Putamen (tissue), 1 donor: ENCODE measurements around the gene MEIS3.
A peak's percentile ranks its signal among the peaks of the same experiment; 100 is the strongest.

Source experiments
- DNase-seq: peaks from one replicate; pipeline ENCODE4 v3.0.0-alpha.2; 2016; ENCODE audit warnings: low spot score

MEIS3 gene

GRCh38 chr19:47419030-47419783 lies at the start of gene MEIS3:
TSS of gene MEIS3 (minus strand) at chr19:47419527. CDS start at chr19:47419081, 446 bp downstream.
- DNase-seq: no peak

GRCh38 chr19:47467914-47468313 lies 48.6 kb upstream of the MEIS3 start:
- no peak for DNase-seq

GRCh38 chr19:47465957-47466356 lies 46.6 kb upstream of the MEIS3 start:
- DNase-seq: no peak

GRCh38 chr19:47464675-47465419 lies 45.5 kb upstream of the MEIS3 start:
- peak; percentile 47 for DNase-seq

GRCh38 chr19:47461876-47462275 lies 42.5 kb upstream of the MEIS3 start:
- no peak for DNase-seq

GRCh38 chr19:47459477-47459876 lies 40.1 kb upstream of the MEIS3 start:
- DNase-seq: no peak

GRCh38 chr19:47458672-47459071 lies 39.3 kb upstream of the MEIS3 start:
- DNase-seq: no peak

GRCh38 chr19:47456721-47457474 lies 37.6 kb upstream of the MEIS3 start:
- no peak for DNase-seq

GRCh38 chr19:47450478-47450877 lies 31.2 kb upstream of the MEIS3 start:
- no peak for DNase-seq

GRCh38 chr19:47448360-47448727 lies 29.0 kb upstream of the MEIS3 start:
- DNase-seq: no peak

- no peak for DNase-seq
Observed at GRCh38 chr19:47447470-47448359, 28.4 kb upstream of the MEIS3 start.

GRCh38 chr19:47446534-47447469 lies 27.5 kb upstream of the MEIS3 start:
- DNase-seq: no peak

GRCh38 chr19:47445937-47446402 lies 26.6 kb upstream of the MEIS3 start:
- no peak for DNase-seq

GRCh38 chr19:47445527-47445926 lies 26.2 kb upstream of the MEIS3 start:
- DNase-seq: no peak

- no peak for DNase-seq
Observed at GRCh38 chr19:47444388-47444821, 25.1 kb upstream of the MEIS3 start.

GRCh38 chr19:47443331-47443730 lies 24.0 kb upstream of the MEIS3 start:
- DNase-seq: no peak

GRCh38 chr19:47438793-47439220 lies 19.5 kb upstream of the MEIS3 start:
- no peak for DNase-seq

- DNase-seq: no peak
Observed at GRCh38 chr19:47437500-47437899, 18.2 kb upstream of the MEIS3 start.

GRCh38 chr19:47436712-47437401 lies 17.5 kb upstream of the MEIS3 start:
- peak; percentile 64 for DNase-seq
